OCI-LY1 (cell line): ENCODE data around the gene TSHZ3.

Source experiments
- H2AFZ ChIP-seq: fragments of 200-600 bp; sonication (generic), shearing (Covaris generic); 2 replicates; pipeline ENCODE4 v1.6.0; 2014; ENCODE audit warnings: antibody characterized with exemption, mild to moderate bottlenecking, low read length
- H3F3A ChIP-seq: fragments of 200-600 bp; sonication (generic), shearing (Covaris generic); 2 replicates; pipeline ENCODE4 v1.6.0; 2014; ENCODE audit warnings: mild to moderate bottlenecking, antibody characterized with exemption, low read length, moderate library complexity; ENCODE audit not compliant: insufficient read depth
- H3K27ac ChIP-seq: fragments of 200-600 bp; sonication (generic); 2 replicates; pipeline ENCODE4 v1.5.1; 2014; ENCODE audit warnings: low read length, mixed run types, mild to moderate bottlenecking, low read depth; ENCODE audit not compliant: poor library complexity, severe bottlenecking
- H3K27me3 ChIP-seq: fragments of 200-600 bp; sonication (generic); 2 replicates; pipeline ENCODE4 v1.6.0; 2014; ENCODE audit warnings: antibody characterized with exemption, mild to moderate bottlenecking, low read length, moderate library complexity; ENCODE audit not compliant: insufficient read depth
- H3K36me3 ChIP-seq: fragments of 200-600 bp; sonication (generic); 2 replicates; pipeline ENCODE4 v1.6.1; 2014; ENCODE audit warnings: mild to moderate bottlenecking, antibody characterized with exemption, low read length, moderate library complexity, mixed read lengths; ENCODE audit not compliant: insufficient read depth
- H3K4me1 ChIP-seq: fragments of 200-600 bp; sonication (generic); 2 replicates; pipeline ENCODE4 v1.5.1; 2014; ENCODE audit warnings: mild to moderate bottlenecking, low read length, moderate library complexity; ENCODE audit not compliant: insufficient read depth, severe bottlenecking
- H3K4me2 ChIP-seq: fragments of 200-600 bp; sonication (generic), shearing (Covaris generic); 2 replicates; pipeline ENCODE4 v1.6.1; 2014; ENCODE audit warnings: low read length
- H3K4me3 ChIP-seq: fragments of 200-600 bp; sonication (generic); 2 replicates; pipeline ENCODE4 v1.5.1; 2014; ENCODE audit warnings: low read length, low read depth, mild to moderate bottlenecking, mixed read lengths; ENCODE audit not compliant: poor library complexity, severe bottlenecking
- H3K79me2 ChIP-seq: fragments of 200-600 bp; shearing (Covaris generic); 2 replicates; pipeline ENCODE4 v1.6.1; 2016; ENCODE audit warnings: mixed run types, low read length, mixed read lengths; ENCODE audit not compliant: insufficient read depth
- H3K9ac ChIP-seq: fragments of 200-600 bp; sonication (generic), shearing (Covaris generic); 2 replicates; pipeline ENCODE4 v1.6.1; 2014; ENCODE audit warnings: mild to moderate bottlenecking, low read length, mixed read lengths
- H3K9me2 ChIP-seq: fragments of 200-600 bp; sonication (generic), shearing (Covaris generic); 2 replicates; pipeline ENCODE4 v1.6.1; 2014; ENCODE audit warnings: low read depth, mild to moderate bottlenecking, low read length, mixed read lengths
- H3K9me3 ChIP-seq: fragments of 200-600 bp; shearing (Covaris generic); 2 replicates; pipeline ENCODE4 v1.6.1; 2014; ENCODE audit warnings: low read length, mixed read lengths
- H4K20me1 ChIP-seq: fragments of 200-600 bp; sonication (generic), shearing (Covaris generic); 2 replicates; pipeline ENCODE4 v1.6.0; 2016; ENCODE audit warnings: mild to moderate bottlenecking, low read length; ENCODE audit not compliant: insufficient read depth
- CTCF ChIP-seq: fragments of 200-600 bp; sonication (generic), shearing (Covaris generic); IDR thresholded peaks from 2 replicates; pipeline ENCODE4 v1.5.1; 2017; ENCODE audit warnings: mild to moderate bottlenecking, antibody characterized with exemption, low read length, moderate library complexity, mixed read lengths
- EZH2 ChIP-seq: fragments of 200-600 bp; sonication (generic), shearing (Covaris generic); IDR thresholded peaks from 2 replicates; pipeline ENCODE4 v1.8.0; 2017; ENCODE audit warnings: borderline replicate concordance, mixed run types, mild to moderate bottlenecking, antibody characterized with exemption, low read length, moderate library complexity, mixed read lengths

Gene TSHZ3

GRCh38 chr19:31307071-31307669 lies 42.1 kb downstream of the TSHZ3 start:
- H3K27me3 ChIP-seq: no peaks in the 10 kb centered on the region

GRCh38 chr19:31306006-31306753 lies 43.1 kb downstream of the TSHZ3 start:
- H3K4me3 ChIP-seq: no peak overlapping the region
- H3K36me3 ChIP-seq: no peaks in the 10 kb centered on the region
- no peak overlapping the region for H3K9ac ChIP-seq
- H3K79me2 ChIP-seq: no peaks in the 10 kb centered on the region
- no peaks in the 10 kb centered on the region for H3F3A ChIP-seq
- no peaks in the 10 kb centered on the region for H3K4me1 ChIP-seq
- H3K4me2 ChIP-seq: no peak overlapping the region
- H3K9me3 ChIP-seq: no peaks in the 10 kb centered on the region
- H3K27ac ChIP-seq: no peak overlapping the region
- H3K9me2 ChIP-seq: no peaks in the 10 kb centered on the region
- H4K20me1 ChIP-seq: no peaks in the 10 kb centered on the region
- H3K27me3 ChIP-seq: no peaks in the 10 kb centered on the region
- H2AFZ ChIP-seq: no peak overlapping the region
- no peak for TF ChIP-seq CTCF

More at GRCh38 chr19:31307071-31307669, 42.1 kb downstream of the TSHZ3 start:
- H4K20me1 ChIP-seq: no peaks in the 10 kb centered on the region
- no peaks in the 10 kb centered on the region for H3K79me2 ChIP-seq
- H3K9ac ChIP-seq: no peak overlapping the region
- no peak overlapping the region for H3K27ac ChIP-seq
- H3K4me1 ChIP-seq: no peaks in the 10 kb centered on the region
- no peaks in the 10 kb centered on the region for H3K9me3 ChIP-seq
- no peak overlapping the region for H3K4me3 ChIP-seq
- H3K36me3 ChIP-seq: no peaks in the 10 kb centered on the region
- no peak for TF ChIP-seq CTCF
- no peak for TF ChIP-seq EZH2
- H2AFZ ChIP-seq: no peak overlapping the region
- H3K4me2 ChIP-seq: no peak overlapping the region
- no peaks in the 10 kb centered on the region for H3K9me2 ChIP-seq
- H3F3A ChIP-seq: no peaks in the 10 kb centered on the region

GRCh38 chr19:31304831-31305312 lies 44.4 kb downstream of the TSHZ3 start:
- no peak overlapping the region for H2AFZ ChIP-seq
- H3K9me3 ChIP-seq: no peaks in the 10 kb centered on the region
- no peaks in the 10 kb centered on the region for H3K27me3 ChIP-seq
- H3K27ac ChIP-seq: no peak overlapping the region
- H3K4me3 ChIP-seq: no peak overlapping the region
- H3K79me2 ChIP-seq: no peaks in the 10 kb centered on the region
- no peaks in the 10 kb centered on the region for H3K36me3 ChIP-seq
- no peak for TF ChIP-seq CTCF
- no peak for TF ChIP-seq EZH2
- H3F3A ChIP-seq: no peaks in the 10 kb centered on the region
- no peak overlapping the region for H3K9ac ChIP-seq
- no peaks in the 10 kb centered on the region for H3K4me1 ChIP-seq
- H4K20me1 ChIP-seq: no peaks in the 10 kb centered on the region
- no peak overlapping the region for H3K4me2 ChIP-seq
- H3K9me2 ChIP-seq: no peaks in the 10 kb centered on the region
